Measurements from ENCODE around the gene ADCY7.

- TF ChIP-seq, protein P1, sequence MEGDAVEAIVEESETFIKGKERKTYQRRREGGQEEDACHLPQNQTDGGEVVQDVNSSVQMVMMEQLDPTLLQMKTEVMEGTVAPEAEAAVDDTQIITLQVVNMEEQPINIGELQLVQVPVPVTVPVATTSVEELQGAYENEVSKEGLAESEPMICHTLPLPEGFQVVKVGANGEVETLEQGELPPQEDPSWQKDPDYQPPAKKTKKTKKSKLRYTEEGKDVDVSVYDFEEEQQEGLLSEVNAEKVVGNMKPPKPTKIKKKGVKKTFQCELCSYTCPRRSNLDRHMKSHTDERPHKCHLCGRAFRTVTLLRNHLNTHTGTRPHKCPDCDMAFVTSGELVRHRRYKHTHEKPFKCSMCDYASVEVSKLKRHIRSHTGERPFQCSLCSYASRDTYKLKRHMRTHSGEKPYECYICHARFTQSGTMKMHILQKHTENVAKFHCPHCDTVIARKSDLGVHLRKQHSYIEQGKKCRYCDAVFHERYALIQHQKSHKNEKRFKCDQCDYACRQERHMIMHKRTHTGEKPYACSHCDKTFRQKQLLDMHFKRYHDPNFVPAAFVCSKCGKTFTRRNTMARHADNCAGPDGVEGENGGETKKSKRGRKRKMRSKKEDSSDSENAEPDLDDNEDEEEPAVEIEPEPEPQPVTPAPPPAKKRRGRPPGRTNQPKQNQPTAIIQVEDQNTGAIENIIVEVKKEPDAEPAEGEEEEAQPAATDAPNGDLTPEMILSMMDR (IDR thresholded peaks at IDR 0.05; ENCODE audit: insufficient read depth, low read length) = no peak
- TF ChIP-seq GABPA (IDR thresholded peaks at IDR 0.05; ENCODE audit: low read depth) (no peak), POLR2AphosphoS5 (IDR thresholded peaks at IDR 0.05; ENCODE audit: low read depth) (no peak), SPI1 (IDR thresholded peaks at IDR 0.05; ENCODE audit: borderline replicate concordance, low read depth) (no peak)
Observed at GRCh38 chr16:50332599-50332998, 66.2 kb downstream of the ADCY7 start.
